K562 (cell line): ENCODE data around the gene ZFP82. TPM values are rescaled to one million over a fixed set of nuclear protein-coding genes. Genes with fewer than 3 reads are reported as not detected.

ENCODE experiments used
- ATAC-seq: fragments of 200-7000 bp; cut with Tn5 transposase; 3 replicates; pipeline ENCODE4 v1.9.1; 2020; ENCODE audit warnings: moderate library complexity
- BruUV-seq: library from RNA; stranded (reverse); fragments of 400-500 nt; replicated peaks from 2 replicates; lab custom pipeline; 2021; lab: Mats Ljungman, UMichigan
- CTCF ChIA-PET: fragments of 300-600 bp; formaldehyde crosslinking; extraction: SDS; loops from one replicate; lab custom pipeline; 2021; ENCODE audit warnings: low intra/inter-chr PET ratio; lab: Yijun Ruan, JAX
- POLR2A ChIA-PET: fragments of 300-600, 350-650 bp; sonication (Branson Sonifier 250); formaldehyde crosslinking; extraction: SDS; loops from one replicate; lab custom pipeline; 2021; ENCODE audit warnings: antibody characterized with exemption, inconsistent platforms; lab: Yijun Ruan, JAX
- DNase-seq, 4 experiments: peaks; one replicate each; pipeline versions ENCODE4 v3.0.0 to v3.0.0-alpha.2; 2011 to 2018; ENCODE audit warnings: low spot score in 3 of 4, mixed read lengths in 3 of 4; ENCODE audit errors: extremely low read depth in 1 of 4
- FAIRE-seq: peaks from 2 replicates; lab custom pipeline; 2011; peaks lifted over from hg19 to GRCh38; lab: Jason Lieb, UNC
- H2AFZ ChIP-seq: 2 replicates; pipeline ENCODE4 v1.6.0; 2011; ENCODE audit warnings: low read depth, low read length, control low read depth, inconsistent platforms
- H3K27ac ChIP-seq: fragments of 200-600 bp; 3 replicates; pipeline ENCODE4 v1.8.0; 2011; ENCODE audit warnings: low read depth, mild to moderate bottlenecking, control low read depth, inconsistent platforms, low read length, moderate library complexity, mixed read lengths; ENCODE audit errors: extremely low read depth
- H3K27me3 ChIP-seq, 2 experiments: fragments of 300-600 bp in 1 of 2; 2 replicates in 1 of 2; 3 replicates in 1 of 2; pipeline versions ENCODE4 v1.6.0 to v1.8.0; 2011; ENCODE audit warnings: inconsistent platforms in 2 of 2, low read length in 2 of 2, mild to moderate bottlenecking in 1 of 2, mixed read lengths in 1 of 2, moderate library complexity in 1 of 2; ENCODE audit not compliant: control insufficient read depth in 2 of 2, insufficient read depth in 2 of 2
- H3K36me3 ChIP-seq: fragments of 300-600 bp; 3 replicates; pipeline ENCODE4 v1.8.0; 2011; ENCODE audit warnings: mild to moderate bottlenecking, low read length, inconsistent platforms; ENCODE audit not compliant: control insufficient read depth, insufficient read depth
- H3K4me1 ChIP-seq, 2 experiments: fragments of 200-600 bp in 1 of 2; replicated peaks in 1 of 2; 2 replicates in 1 of 2; 3 replicates in 1 of 2; pipeline versions ENCODE4 v1.5.1 to v1.8.0; 2011; ENCODE audit warnings: inconsistent platforms in 2 of 2, low read length in 2 of 2, mild to moderate bottlenecking in 1 of 2, mixed read lengths in 1 of 2, moderate library complexity in 1 of 2; ENCODE audit not compliant: control insufficient read depth in 2 of 2, insufficient read depth in 2 of 2
- H3K4me2 ChIP-seq: 2 replicates; pipeline ENCODE4 v1.6.1; 2011; ENCODE audit warnings: low read length, control low read depth, inconsistent platforms, mixed read lengths; ENCODE audit not compliant: insufficient read depth
- H3K4me3 ChIP-seq: fragments of 200-600 bp; sonication (generic), shearing (Covaris generic); 2 replicates; pipeline ENCODE4 v1.5.1; 2016; ENCODE audit warnings: control low read depth, inconsistent platforms
- H3K79me2 ChIP-seq: fragments of 200-600 bp; 3 replicates; pipeline ENCODE4 v1.8.0; 2011; ENCODE audit warnings: low read length, inconsistent platforms; ENCODE audit not compliant: control insufficient read depth, insufficient read depth
- H3K9ac ChIP-seq, 2 experiments: 2 replicates each; pipeline versions ENCODE4 v1.6.0 to v1.6.1; 2011; ENCODE audit warnings: low read depth in 2 of 2, low read length in 2 of 2, control low read depth in 1 of 2, inconsistent platforms in 1 of 2, mild to moderate bottlenecking in 1 of 2, mixed read lengths in 1 of 2; ENCODE audit not compliant: insufficient read depth in 1 of 2
- H3K9me1 ChIP-seq: one replicate; pipeline ENCODE4 v1.6.0; 2011; ENCODE audit warnings: inconsistent platforms, mild to moderate bottlenecking, low read length, moderate library complexity; ENCODE audit not compliant: control insufficient read depth, insufficient read depth
- H3K9me3 ChIP-seq: replicated peaks from 2 replicates; pipeline ENCODE4 v1.5.1; 2011; ENCODE audit warnings: low read depth, low read length, inconsistent platforms; ENCODE audit not compliant: control insufficient read depth, insufficient read depth
- H4K20me1 ChIP-seq: replicated peaks from 2 replicates; pipeline ENCODE4 v1.6.1; 2011; ENCODE audit warnings: low read length, inconsistent platforms, mixed read lengths; ENCODE audit not compliant: control insufficient read depth, insufficient read depth
- CAMTA2 ChIP-seq: fragments of 250-450 bp; sonication (Bioruptor Pico); conservative IDR thresholded peaks from 2 replicates; pipeline ENCODE4 v1.5.1; 2022
- CREB1 ChIP-seq, 2 experiments: sonication (generic) in 1 of 2; formaldehyde crosslinking in 1 of 2; IDR thresholded peaks; 2 replicates each; pipeline versions ENCODE4 v1.6.1 to v1.8.0; 2012 to 2022; ENCODE audit warnings: inconsistent platforms in 1 of 2, mild to moderate bottlenecking in 1 of 2, missing genetic modification reagents in 1 of 2, moderate library complexity in 1 of 2
- FUS ChIP-seq: fragments of 200-400 bp; formaldehyde crosslinking; optimal IDR thresholded peaks from 2 replicates; pipeline ENCODE3; 2017; ENCODE audit warnings: low read depth, low read length
- IRF2 ChIP-seq: sonication (generic); formaldehyde crosslinking; IDR thresholded peaks from 2 replicates; pipeline ENCODE4 v1.8.1; 2022; ENCODE audit warnings: mild to moderate bottlenecking, missing genetic modification reagents
- PYGO2 ChIP-seq: fragments of 450-650 bp; IDR thresholded peaks from 2 replicates; pipeline ENCODE4 v1.6.1; 2016; ENCODE audit warnings: mild to moderate bottlenecking, missing genetic modification characterization, moderate library complexity, missing compliant biosample characterization
- SMARCE1 ChIP-seq: fragments of 450-650 bp; IDR thresholded peaks from 2 replicates; pipeline ENCODE4 v1.7.1; 2016; ENCODE audit warnings: mild to moderate bottlenecking
- SRSF1 ChIP-seq: fragments of 200-400 bp; formaldehyde crosslinking; IDR thresholded peaks from 2 replicates; pipeline ENCODE4 v1.6.1; 2017; ENCODE audit warnings: mild to moderate bottlenecking, low read depth, low read length, moderate library complexity
- ZFX ChIP-seq: sonication (generic); formaldehyde crosslinking; IDR thresholded peaks from 2 replicates; pipeline ENCODE4 v1.8.0; 2022; ENCODE audit warnings: mild to moderate bottlenecking, missing genetic modification reagents, moderate library complexity
- ZNF408 ChIP-seq: fragments of 250-450 bp; sonication (Bioruptor Pico); IDR thresholded peaks from 2 replicates; pipeline ENCODE4 v1.4.0; 2020; ENCODE audit warnings: low read depth, mild to moderate bottlenecking, moderate library complexity
- WGBS: fragments of 100-300 bp; shearing (Covaris generic); methylation state at CpG from one replicate; pipeline ENCODE4 v1.1.6; 2016; ENCODE audit warnings: low coverage, mixed read lengths; ENCODE audit not compliant: insufficient coverage; ENCODE audit errors: missing lambda C conversion rate; 5-methylcytosine and 5-hydroxymethylcytosine counted together
- in situ Hi-C: fragments of 300-500 bp; cut with MboI; formaldehyde crosslinking; loops from 4 replicates; pipeline ENCODE4 v1.15.0; 2018; ENCODE audit warnings: inconsistent platforms, mixed read lengths
- intact Hi-C: fragments of 100-400 bp; cut with micrococcal nuclease; formaldehyde crosslinking; loops from 2 replicates; pipeline ENCODE4 v1.14.2; 2022
- polyA plus RNA-seq, 8 experiments: library from polyadenylated mRNA; depleted of rRNA in 4 of 8; stranded (reverse) in 5 of 8; unstranded in 3 of 8; fragments of >200 nt; fragmentation: Nextera tagmentation in 2 of 8; fragmentation: Illumina TruSeq in 1 of 8; extraction: Ambion mirVana in 2 of 8; extraction: Trizol in 1 of 8; gene quantifications; 2 replicates each; pipeline versions ENCODE4 v1.2.1 to v1.2.3, GENCODE V29; 2011 to 2014; ENCODE audit warnings: inconsistent platforms in 1 of 8, missing spikeins in 1 of 8
- total RNA-seq, 7 experiments: library from RNA; depleted of rRNA in 6 of 7; stranded (reverse); fragments of >200 nt in 6 of 7; fragmentation: Illumina TruSeq in 2 of 7; extraction: Trizol in 2 of 7; gene quantifications; 2 replicates each; pipeline versions ENCODE4 v1.2.1 to v1.2.3, GENCODE V29; 2011 to 2021; ENCODE audit warnings: low replicate concordance in 1 of 7
- TF ChIP-seq, protein P1 (sequence below), 2 experiments: fragments of 450-650 bp in 1 of 2; sonication (generic) in 1 of 2; formaldehyde crosslinking in 1 of 2; IDR thresholded peaks; 2 replicates each; pipeline versions ENCODE4 v1.7.1 to v1.9.0; 2016 to 2022; ENCODE audit warnings: inconsistent platforms in 1 of 2, mild to moderate bottlenecking in 1 of 2, missing genetic modification reagents in 1 of 2
- TF ChIP-seq, protein P2 (sequence below): fragments of 450-650 bp; IDR thresholded peaks from 2 replicates; pipeline ENCODE4 v1.6.1; 2018; ENCODE audit warnings: mild to moderate bottlenecking, low read depth; ENCODE audit not compliant: partially characterized antibody
- TF ChIP-seq, protein P3 (sequence below): sonication (generic); formaldehyde crosslinking; IDR thresholded peaks from 2 replicates; pipeline ENCODE4 v1.8.0; 2022; ENCODE audit warnings: mild to moderate bottlenecking, missing genetic modification reagents

Gene ZFP82
- total and polyA plus RNA-seq, 9 of the 15 experiments (the other 6 are each of a cell fraction or from before 2014, with no cell fraction given) = 2.2 to 7.0 (median 3.0) TPM

GRCh38 chr19:36456831-36457230, 38.4 kb upstream of the ZFP82 start:
- 74% methylated on average over 2 of the region's 2 CpGs for WGBS
- Histone ChIP-seq H2AFZ (no peak overlapping the region), H3K27me3 (no peaks in the 10 kb centered on the region), H3K36me3 (no peaks in the 10 kb centered on the region), H3K4me3 (no peak overlapping the region), H3K9me1 (no peaks in the 10 kb centered on the region), H3K4me1 (no peaks in the 10 kb centered on the region), H3K4me2 (no peak overlapping the region), H3K27ac (no peak overlapping the region), H4K20me1 (no peaks in the 10 kb centered on the region), H3K9me3 (no peaks in the 10 kb centered on the region; the same call in 1 of the 2 replicates), H3K79me2 (no peaks in the 10 kb centered on the region), H3K9ac (no peak overlapping the region)
- CTCF ChIA-PET = no interaction called here
- intact Hi-C loops = no loop called here
- POLR2A ChIA-PET = interaction anchor here (1.4 kb wide), 1 partner anchor 32 kb away, joined by 3 read pairs; the partner anchor contains the start of gene ZNF566
- BruUV-seq = no TSS peak
- FAIRE-seq (no peak), ATAC-seq (no peak), DNase-seq (no peak)
- in situ Hi-C loops = no loop called here
- TF ChIP-seq PYGO2 (tag) (no peak), ZFX (CRISPR knock-in tag) (no peak), FUS (no peak), ZNF408 (CRISPR knock-in tag) (no peak), IRF2 (CRISPR knock-in tag) (no peak), SMARCE1 (no peak), SRSF1 (no peak), CAMTA2 (CRISPR knock-in tag) (no peak), CREB1 (IDR thresholded peaks at IDR 0.05) (no peak), CREB1 (CRISPR knock-in tag; IDR thresholded peaks at IDR 0.05) (no peak)
- TF ChIP-seq, protein P1, sequence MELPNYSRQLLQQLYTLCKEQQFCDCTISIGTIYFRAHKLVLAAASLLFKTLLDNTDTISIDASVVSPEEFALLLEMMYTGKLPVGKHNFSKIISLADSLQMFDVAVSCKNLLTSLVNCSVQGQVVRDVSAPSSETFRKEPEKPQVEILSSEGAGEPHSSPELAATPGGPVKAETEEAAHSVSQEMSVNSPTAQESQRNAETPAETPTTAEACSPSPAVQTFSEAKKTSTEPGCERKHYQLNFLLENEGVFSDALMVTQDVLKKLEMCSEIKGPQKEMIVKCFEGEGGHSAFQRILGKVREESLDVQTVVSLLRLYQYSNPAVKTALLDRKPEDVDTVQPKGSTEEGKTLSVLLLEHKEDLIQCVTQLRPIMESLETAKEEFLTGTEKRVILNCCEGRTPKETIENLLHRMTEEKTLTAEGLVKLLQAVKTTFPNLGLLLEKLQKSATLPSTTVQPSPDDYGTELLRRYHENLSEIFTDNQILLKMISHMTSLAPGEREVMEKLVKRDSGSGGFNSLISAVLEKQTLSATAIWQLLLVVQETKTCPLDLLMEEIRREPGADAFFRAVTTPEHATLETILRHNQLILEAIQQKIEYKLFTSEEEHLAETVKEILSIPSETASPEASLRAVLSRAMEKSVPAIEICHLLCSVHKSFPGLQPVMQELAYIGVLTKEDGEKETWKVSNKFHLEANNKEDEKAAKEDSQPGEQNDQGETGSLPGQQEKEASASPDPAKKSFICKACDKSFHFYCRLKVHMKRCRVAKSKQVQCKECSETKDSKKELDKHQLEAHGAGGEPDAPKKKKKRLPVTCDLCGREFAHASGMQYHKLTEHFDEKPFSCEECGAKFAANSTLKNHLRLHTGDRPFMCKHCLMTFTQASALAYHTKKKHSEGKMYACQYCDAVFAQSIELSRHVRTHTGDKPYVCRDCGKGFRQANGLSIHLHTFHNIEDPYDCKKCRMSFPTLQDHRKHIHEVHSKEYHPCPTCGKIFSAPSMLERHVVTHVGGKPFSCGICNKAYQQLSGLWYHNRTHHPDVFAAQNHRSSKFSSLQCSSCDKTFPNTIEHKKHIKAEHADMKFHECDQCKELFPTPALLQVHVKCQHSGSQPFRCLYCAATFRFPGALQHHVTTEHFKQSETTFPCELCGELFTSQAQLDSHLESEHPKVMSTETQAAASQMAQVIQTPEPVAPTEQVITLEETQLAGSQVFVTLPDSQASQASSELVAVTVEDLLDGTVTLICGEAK (IDR thresholded peaks at IDR 0.05) = no peak
- TF ChIP-seq, protein P1 (CRISPR knock-in tag; IDR thresholded peaks at IDR 0.05) = no peak
- TF ChIP-seq, protein P2, sequence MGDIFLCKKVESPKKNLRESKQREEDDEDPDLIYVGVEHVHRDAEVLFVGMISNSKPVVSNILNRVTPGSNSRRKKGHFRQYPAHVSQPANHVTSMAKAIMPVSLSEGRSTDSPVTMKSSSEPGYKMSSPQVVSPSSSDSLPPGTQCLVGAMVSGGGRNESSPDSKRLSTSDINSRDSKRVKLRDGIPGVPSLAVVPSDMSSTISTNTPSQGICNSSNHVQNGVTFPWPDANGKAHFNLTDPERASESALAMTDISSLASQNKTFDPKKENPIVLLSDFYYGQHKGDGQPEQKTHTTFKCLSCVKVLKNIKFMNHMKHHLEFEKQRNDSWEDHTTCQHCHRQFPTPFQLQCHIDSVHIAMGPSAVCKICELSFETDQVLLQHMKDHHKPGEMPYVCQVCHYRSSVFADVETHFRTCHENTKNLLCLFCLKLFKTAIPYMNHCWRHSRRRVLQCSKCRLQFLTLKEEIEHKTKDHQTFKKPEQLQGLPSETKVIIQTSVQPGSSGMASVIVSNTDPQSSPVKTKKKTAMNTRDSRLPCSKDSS = no peak
- TF ChIP-seq, protein P3, sequence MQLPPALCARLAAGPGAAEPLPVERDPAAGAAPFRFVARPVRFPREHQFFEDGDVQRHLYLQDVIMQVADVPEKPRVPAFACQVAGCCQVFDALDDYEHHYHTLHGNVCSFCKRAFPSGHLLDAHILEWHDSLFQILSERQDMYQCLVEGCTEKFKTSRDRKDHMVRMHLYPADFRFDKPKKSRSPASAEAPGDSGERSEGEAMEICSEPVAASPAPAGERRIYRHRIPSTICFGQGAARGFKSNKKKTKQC (CRISPR knock-in tag) = no peak
